Measurements from ENCODE around the gene ANKUB1. TPM values are rescaled to one million over a fixed set of nuclear protein-coding genes. Genes with fewer than 3 reads are reported as not detected.
A peak's percentile ranks its signal among the peaks of the same experiment; 100 is the strongest.

ANKUB1 gene
- total RNA-seq, 3 donors from 2014 or later (not counting 1 experiment from before 2014, with no cell fraction given) = not detected

DNA sequence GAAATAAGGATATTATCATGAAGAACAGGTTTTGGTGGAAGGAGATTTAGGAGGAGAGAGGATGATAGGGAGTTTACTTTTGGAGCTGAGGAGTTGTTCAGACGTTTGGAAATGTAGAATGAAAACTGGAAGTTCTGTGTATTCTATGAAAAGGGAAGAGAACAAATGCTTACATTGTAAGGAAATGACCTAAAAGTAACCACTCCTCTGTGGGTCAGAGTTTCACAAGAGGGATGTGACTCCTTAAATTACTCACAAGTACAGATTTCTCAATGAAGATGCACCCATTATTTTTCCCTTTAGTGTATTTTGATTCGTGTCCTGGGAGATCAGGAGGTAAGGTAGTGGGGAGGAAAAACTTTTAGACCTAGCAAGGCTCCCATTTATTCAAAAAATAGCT, 24.6 kb upstream of the ANKUB1 start:
- no peak for ATAC-seq
- intact Hi-C loops (cut with micrococcal nuclease) = no loop called here
- Histone ChIP-seq H3K4me3 (ENCODE audit: low read length) (no peak overlapping the region), H3K9me3 (ENCODE audit: control insufficient read depth, insufficient read depth, low read length) (no peaks in the 10 kb centered on the region), H3K4me1 (ENCODE audit: control insufficient read depth, insufficient read depth, low read length) (peaks cover 17% of the 10 kb centered on the region), H3K27ac (ENCODE audit: low read length) (peak overlapping the region; percentile 15), H3K36me3 (ENCODE audit: control insufficient read depth, insufficient read depth, low read length) (no peaks in the 10 kb centered on the region), H3K27me3 (ENCODE audit: control insufficient read depth, insufficient read depth, low read length) (no peaks in the 10 kb centered on the region)
- Mint-ChIP-seq H3K36me3 (no peaks in the 10 kb centered on the region), H3K9me3 (no peaks in the 10 kb centered on the region), H3K27ac (peak overlapping the region in 1 of 2 donors; percentile 44), H3K4me3 (no peak overlapping the region), H3K27me3 (ENCODE audit: low read depth in 2 of 2) (no peaks in the 10 kb centered on the region), H3K4me1 (peaks cover 76 to 79% of the 10 kb centered on the region in 2 donors)
- TF ChIP-seq, protein P1, sequence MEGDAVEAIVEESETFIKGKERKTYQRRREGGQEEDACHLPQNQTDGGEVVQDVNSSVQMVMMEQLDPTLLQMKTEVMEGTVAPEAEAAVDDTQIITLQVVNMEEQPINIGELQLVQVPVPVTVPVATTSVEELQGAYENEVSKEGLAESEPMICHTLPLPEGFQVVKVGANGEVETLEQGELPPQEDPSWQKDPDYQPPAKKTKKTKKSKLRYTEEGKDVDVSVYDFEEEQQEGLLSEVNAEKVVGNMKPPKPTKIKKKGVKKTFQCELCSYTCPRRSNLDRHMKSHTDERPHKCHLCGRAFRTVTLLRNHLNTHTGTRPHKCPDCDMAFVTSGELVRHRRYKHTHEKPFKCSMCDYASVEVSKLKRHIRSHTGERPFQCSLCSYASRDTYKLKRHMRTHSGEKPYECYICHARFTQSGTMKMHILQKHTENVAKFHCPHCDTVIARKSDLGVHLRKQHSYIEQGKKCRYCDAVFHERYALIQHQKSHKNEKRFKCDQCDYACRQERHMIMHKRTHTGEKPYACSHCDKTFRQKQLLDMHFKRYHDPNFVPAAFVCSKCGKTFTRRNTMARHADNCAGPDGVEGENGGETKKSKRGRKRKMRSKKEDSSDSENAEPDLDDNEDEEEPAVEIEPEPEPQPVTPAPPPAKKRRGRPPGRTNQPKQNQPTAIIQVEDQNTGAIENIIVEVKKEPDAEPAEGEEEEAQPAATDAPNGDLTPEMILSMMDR (IDR thresholded peaks at IDR 0.05) = no peak
- no peak for DNase-seq
- WGBS (ENCODE audit: insufficient coverage) = 27% methylated on average over 1 of the region's 2 CpGs

DNA sequence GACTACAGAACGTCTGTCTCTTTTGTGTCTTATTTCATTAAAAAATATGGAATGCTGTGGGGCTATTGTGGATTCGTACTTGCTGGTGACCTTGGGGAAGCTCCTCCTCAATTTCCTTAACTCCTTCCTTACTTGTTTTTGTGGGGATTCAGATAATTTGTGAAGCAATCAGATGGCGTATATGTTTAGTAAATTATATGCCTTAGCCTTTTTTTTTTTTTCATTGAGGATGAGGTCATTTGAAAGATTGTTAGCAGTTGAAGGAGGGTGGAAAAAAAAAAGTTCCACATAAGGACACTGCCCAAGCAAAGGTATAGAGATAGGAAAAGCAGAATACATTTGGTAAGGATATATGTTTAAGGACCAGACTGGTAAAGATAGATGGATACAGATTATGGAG, 24.0 kb upstream of the ANKUB1 start:
- 88% methylated on average over 2 of the region's 3 CpGs for WGBS (ENCODE audit: insufficient coverage)
- no peak overlapping the region for H3K4me3 Mint-ChIP-seq
- H3K27me3 Mint-ChIP-seq (ENCODE audit: low read depth in 2 of 2) = no peaks in the 10 kb centered on the region
- no peaks in the 10 kb centered on the region for H3K9me3 Mint-ChIP-seq
- peaks cover 71 to 73% of the 10 kb centered on the region in 2 donors for H3K4me1 Mint-ChIP-seq
- Histone ChIP-seq H3K36me3 (ENCODE audit: control insufficient read depth, insufficient read depth, low read length) (no peaks in the 10 kb centered on the region), H3K9me3 (ENCODE audit: control insufficient read depth, insufficient read depth, low read length) (no peaks in the 10 kb centered on the region), H3K27ac (ENCODE audit: low read length) (no peak overlapping the region), H3K4me1 (ENCODE audit: control insufficient read depth, insufficient read depth, low read length) (peaks cover 17% of the 10 kb centered on the region), H3K27me3 (ENCODE audit: control insufficient read depth, insufficient read depth, low read length) (no peaks in the 10 kb centered on the region), H3K4me3 (ENCODE audit: low read length) (no peak overlapping the region)
- DNase-seq = no peak
- TF ChIP-seq, protein P1 (IDR thresholded peaks at IDR 0.05) = no peak
- no peaks in the 10 kb centered on the region for H3K36me3 Mint-ChIP-seq
- intact Hi-C loops (cut with micrococcal nuclease) = no loop called here
- peak overlapping the region in 1 of 2 donors; percentile 44 for H3K27ac Mint-ChIP-seq
- ATAC-seq = no peak

DNA sequence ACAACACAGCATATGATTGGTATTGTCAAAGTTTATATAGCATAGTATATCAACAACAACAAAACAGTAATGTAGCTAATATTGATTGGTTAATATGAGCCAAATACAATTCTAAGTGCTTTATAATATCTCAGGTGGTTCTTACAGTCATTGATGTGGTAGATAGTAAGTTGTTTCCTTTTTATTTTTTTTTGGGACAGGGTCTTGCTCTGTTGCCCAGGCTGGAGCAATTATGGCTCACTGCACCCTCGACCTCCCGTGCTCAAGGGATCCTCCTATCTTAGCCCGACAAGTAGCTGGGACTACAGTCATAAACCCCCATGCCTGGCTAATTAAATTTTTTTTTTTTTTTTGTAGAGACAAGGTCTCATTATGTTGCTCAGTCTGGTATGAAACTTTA, 23.4 kb upstream of the ANKUB1 start:
- intact Hi-C loops (cut with micrococcal nuclease) = no loop called here
- WGBS (ENCODE audit: insufficient coverage) = 88% methylated on average over 3 of the region's 3 CpGs
- Mint-ChIP-seq H3K36me3 (no peaks in the 10 kb centered on the region), H3K4me3 (peak overlapping the region; percentile 26), H3K27ac (no peak overlapping the region), H3K4me1 (peaks cover 68 to 71% of the 10 kb centered on the region in 2 donors), H3K9me3 (no peaks in the 10 kb centered on the region), H3K27me3 (ENCODE audit: low read depth in 2 of 2) (no peaks in the 10 kb centered on the region)
- peaks cover 17% of the 10 kb centered on the region for H3K4me1 ChIP-seq (ENCODE audit: control insufficient read depth, insufficient read depth, low read length)
- no peak overlapping the region for H3K4me3 ChIP-seq (ENCODE audit: low read length)
- no peaks in the 10 kb centered on the region for H3K36me3 ChIP-seq (ENCODE audit: control insufficient read depth, insufficient read depth, low read length)
- H3K27me3 ChIP-seq (ENCODE audit: control insufficient read depth, insufficient read depth, low read length) = no peaks in the 10 kb centered on the region
- DNase-seq = no peak
- TF ChIP-seq, protein P1 (IDR thresholded peaks at IDR 0.05) = no peak
- H3K27ac ChIP-seq (ENCODE audit: low read length) = no peak overlapping the region
- H3K9me3 ChIP-seq (ENCODE audit: control insufficient read depth, insufficient read depth, low read length) = no peaks in the 10 kb centered on the region
- no peak for ATAC-seq

DNA sequence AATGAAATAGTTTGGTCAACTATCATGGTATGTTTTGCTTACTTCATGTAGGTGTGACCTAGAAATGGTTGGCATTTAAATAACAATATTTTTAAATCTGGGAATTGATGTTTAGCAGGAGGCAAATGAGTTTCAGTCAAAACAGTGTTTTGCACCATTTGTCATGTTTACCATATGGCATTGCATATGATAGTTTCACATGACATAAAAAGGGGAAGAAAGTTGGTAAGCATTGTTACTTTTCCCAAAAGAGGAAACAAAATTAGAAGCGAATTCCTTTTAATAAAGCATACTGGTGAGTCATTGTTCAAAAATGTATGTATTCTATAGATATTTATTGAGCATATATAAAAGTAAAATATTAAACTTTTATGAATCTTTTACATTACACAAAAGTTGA, 23.0 kb upstream of the ANKUB1 start:
- H3K27me3 ChIP-seq (ENCODE audit: control insufficient read depth, insufficient read depth, low read length) = no peaks in the 10 kb centered on the region
- DNase-seq (no peak), ATAC-seq (no peak)
- intact Hi-C loops (cut with micrococcal nuclease) = no loop called here
- Mint-ChIP-seq H3K9me3 (no peaks in the 10 kb centered on the region), H3K27ac (peak overlapping the region in 1 of 2 donors; percentile 96), H3K4me1 (peaks cover 68 to 71% of the 10 kb centered on the region in 2 donors), H3K36me3 (no peaks in the 10 kb centered on the region), H3K27me3 (ENCODE audit: low read depth in 2 of 2) (no peaks in the 10 kb centered on the region), H3K4me3 (peak overlapping the region; percentile 96)
- H3K4me1 ChIP-seq (ENCODE audit: control insufficient read depth, insufficient read depth, low read length) = peaks cover 17% of the 10 kb centered on the region
- no peaks in the 10 kb centered on the region for H3K9me3 ChIP-seq (ENCODE audit: control insufficient read depth, insufficient read depth, low read length)
- no peak overlapping the region for H3K4me3 ChIP-seq (ENCODE audit: low read length)
- no CpG with 5 or more reads among the region's 1 CpG for WGBS (ENCODE audit: insufficient coverage)
- no peaks in the 10 kb centered on the region for H3K36me3 ChIP-seq (ENCODE audit: control insufficient read depth, insufficient read depth, low read length)
- TF ChIP-seq, protein P1 (IDR thresholded peaks at IDR 0.05) = no peak
- no peak overlapping the region for H3K27ac ChIP-seq (ENCODE audit: low read length)
